ENCODE measurements around the gene PRDM1.

Gene PRDM1

GRCh38 chr6:106085984-106086813 is at the start of gene PRDM1:
Gene PRDM1, plus strand, starts transcription at chr6:106086336. Its CDS starts 218 bp downstream, at chr6:106086554.
- H3K9me3 ChIP-seq (ENCODE audit: insufficient read depth, low read length, severe bottlenecking) = no peaks in the 10 kb centered on the region
- peak within 1 kb of the TSS; percentile 64 for H3K9ac ChIP-seq (ENCODE audit: low read depth, low read length)
- no peaks in the 10 kb centered on the region for H4K20me1 ChIP-seq (ENCODE audit: insufficient read depth, low read length)
- ATAC-seq (ENCODE audit: insufficient read depth, low read depth) = peak; percentile 82
- no peaks in the 10 kb centered on the region for H3K27me3 ChIP-seq (ENCODE audit: insufficient read depth, low read length, poor library complexity)
- peak within 1 kb of the TSS; percentile 86 for H3K4me2 ChIP-seq (ENCODE audit: insufficient read depth, low read length)
- H3K4me1 ChIP-seq (ENCODE audit: insufficient read depth, low read length) = peaks cover 83% of the 10 kb centered on the region
- TF ChIP-seq CTCF (IDR thresholded peaks at IDR 0.05; ENCODE audit: borderline replicate concordance, extremely low read depth, low read length, poor library complexity, severe bottlenecking) = peak; percentile 62
- TF ChIP-seq EZH2 (IDR thresholded peaks at IDR 0.05; ENCODE audit: borderline replicate concordance, low read depth, low read length, severe bottlenecking) = no peak
- peak within 1 kb of the TSS; percentile 31 to 65 for H3K4me3 ChIP-seq (ENCODE audit: low read depth in 1 of 2, low read length in 2 of 2)
- 0 out of 2 replicates have a peak, but pooled peaks cover 4% of the 10 kb centered on the region for H3K36me3 ChIP-seq (ENCODE audit: insufficient read depth, low read length)
- H2AFZ ChIP-seq (ENCODE audit: low read depth, low read length) = peak within 1 kb of the TSS; percentile 74
- peak within 1 kb of the TSS; percentile 93 for H3K27ac ChIP-seq (ENCODE audit: low read length)
- no peaks in the 10 kb centered on the region for H3K79me2 ChIP-seq (ENCODE audit: insufficient read depth, low read length)
- peak; percentile 92 for DNase-seq

GRCh38 chr6:106037060-106037459 is 49.1 kb upstream of the PRDM1 start:
- ATAC-seq (ENCODE audit: insufficient read depth, low read depth) (no peak), DNase-seq (no peak)
- H2AFZ ChIP-seq (ENCODE audit: low read depth, low read length) = no peak overlapping the region
- H3K9ac ChIP-seq (ENCODE audit: low read depth, low read length) = no peak overlapping the region
- H3K4me3 ChIP-seq (ENCODE audit: low read depth in 1 of 2, low read length in 2 of 2) = no peak overlapping the region
- no peak overlapping the region; the same call in 1 of the 2 replicates for H3K27ac ChIP-seq (ENCODE audit: low read length)
- H3K9me3 ChIP-seq (ENCODE audit: insufficient read depth, low read length, severe bottlenecking) = peaks cover 10% of the 10 kb centered on the region
- no peak overlapping the region for H3K4me2 ChIP-seq (ENCODE audit: insufficient read depth, low read length)
- H4K20me1 ChIP-seq (ENCODE audit: insufficient read depth, low read length) = no peaks in the 10 kb centered on the region
- TF ChIP-seq EZH2 (IDR thresholded peaks at IDR 0.05; ENCODE audit: borderline replicate concordance, low read depth, low read length, severe bottlenecking) = no peak
- no peak for TF ChIP-seq CTCF (IDR thresholded peaks at IDR 0.05; ENCODE audit: borderline replicate concordance, extremely low read depth, low read length, poor library complexity, severe bottlenecking)
- H3K4me1 ChIP-seq (ENCODE audit: insufficient read depth, low read length) = peaks cover 15% of the 10 kb centered on the region
- H3K36me3 ChIP-seq (ENCODE audit: insufficient read depth, low read length) = no peaks in the 10 kb centered on the region
- H3K79me2 ChIP-seq (ENCODE audit: insufficient read depth, low read length) = no peaks in the 10 kb centered on the region
- H3K27me3 ChIP-seq (ENCODE audit: insufficient read depth, low read length, poor library complexity) = no peaks in the 10 kb centered on the region

GRCh38 chr6:106039897-106040592 is 46.1 kb upstream of the PRDM1 start:
- no peak overlapping the region for H3K4me3 ChIP-seq (ENCODE audit: low read depth in 1 of 2, low read length in 2 of 2)
- no peak for ATAC-seq (ENCODE audit: insufficient read depth, low read depth)
- H3K27me3 ChIP-seq (ENCODE audit: insufficient read depth, low read length, poor library complexity) = no peaks in the 10 kb centered on the region
- peaks cover 15% of the 10 kb centered on the region for H3K4me1 ChIP-seq (ENCODE audit: insufficient read depth, low read length)
- TF ChIP-seq CTCF (IDR thresholded peaks at IDR 0.05; ENCODE audit: borderline replicate concordance, extremely low read depth, low read length, poor library complexity, severe bottlenecking) (no peak), EZH2 (IDR thresholded peaks at IDR 0.05; ENCODE audit: borderline replicate concordance, low read depth, low read length, severe bottlenecking) (no peak)
- peaks cover 10% of the 10 kb centered on the region for H3K9me3 ChIP-seq (ENCODE audit: insufficient read depth, low read length, severe bottlenecking)
- H3K27ac ChIP-seq (ENCODE audit: low read length) = no peak overlapping the region
- no peak overlapping the region for H3K9ac ChIP-seq (ENCODE audit: low read depth, low read length)
- DNase-seq = no peak
- no peaks in the 10 kb centered on the region for H4K20me1 ChIP-seq (ENCODE audit: insufficient read depth, low read length)
- H3K4me2 ChIP-seq (ENCODE audit: insufficient read depth, low read length) = no peak overlapping the region
- H3K36me3 ChIP-seq (ENCODE audit: insufficient read depth, low read length) = no peaks in the 10 kb centered on the region
- H2AFZ ChIP-seq (ENCODE audit: low read depth, low read length) = no peak overlapping the region
- no peaks in the 10 kb centered on the region for H3K79me2 ChIP-seq (ENCODE audit: insufficient read depth, low read length)

Data from DND-41 (cell line).